HG02870 (cell line): ENCODE data around the gene SLC9A7.
"Not testable (repeated sequence)": the region's sequence is repeated elsewhere in the genome, so short reads cannot be mapped to it uniquely, and the experiment has no call there.

Experiments
- ATAC-seq: cut with Tn5 transposase; IDR thresholded peaks from one replicate; pipeline ENCODE4 v1.9.1; 2021; ENCODE audit warnings: mild to moderate bottlenecking, moderate library complexity; ENCODE audit not compliant: unreplicated experiment

SLC9A7 gene

DNA sequence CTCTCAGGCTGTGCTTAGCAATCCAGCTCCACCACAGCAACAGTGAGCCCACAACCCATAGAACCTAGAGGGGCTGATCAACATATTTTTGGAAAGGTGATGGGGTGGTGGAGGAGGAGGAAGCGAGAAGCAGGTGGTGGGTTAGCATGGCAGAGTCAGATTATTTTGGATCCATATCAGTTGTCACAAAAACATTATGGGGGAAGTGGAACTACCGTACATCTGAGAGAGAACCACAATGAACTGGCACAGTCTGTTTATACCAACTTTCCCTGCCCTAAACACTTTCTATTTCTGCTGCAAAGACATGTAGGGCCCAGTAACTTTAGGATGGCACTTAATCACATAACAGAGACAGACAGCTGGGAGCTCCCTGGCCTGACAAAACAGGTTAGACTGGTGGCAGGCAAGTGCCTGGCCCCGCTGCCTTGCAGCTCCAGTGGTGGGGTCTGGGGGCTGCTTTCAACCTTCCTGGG lies 4.3 kb downstream of the SLC9A7 start:
- ATAC-seq, result no peak

DNA sequence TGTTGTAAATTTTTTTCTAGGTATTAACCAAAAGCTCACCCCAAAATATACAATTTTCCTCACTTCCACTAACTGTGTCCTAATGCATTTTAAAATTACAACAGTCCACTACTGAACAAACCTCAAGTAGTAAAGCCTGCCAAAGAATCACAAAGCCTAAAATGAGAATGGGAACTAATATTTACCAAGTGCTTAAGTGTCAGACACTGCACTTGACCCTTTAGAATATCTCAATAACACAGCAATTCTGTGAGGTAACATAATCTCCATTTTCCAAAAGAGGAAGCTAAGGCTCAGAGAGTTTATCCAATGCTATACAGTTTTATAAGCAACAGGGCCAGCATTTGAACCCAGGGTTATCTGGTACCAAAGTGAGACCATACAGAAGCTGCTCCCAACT lies 4.9 kb downstream of the SLC9A7 start:
- ATAC-seq, result no peak

DNA sequence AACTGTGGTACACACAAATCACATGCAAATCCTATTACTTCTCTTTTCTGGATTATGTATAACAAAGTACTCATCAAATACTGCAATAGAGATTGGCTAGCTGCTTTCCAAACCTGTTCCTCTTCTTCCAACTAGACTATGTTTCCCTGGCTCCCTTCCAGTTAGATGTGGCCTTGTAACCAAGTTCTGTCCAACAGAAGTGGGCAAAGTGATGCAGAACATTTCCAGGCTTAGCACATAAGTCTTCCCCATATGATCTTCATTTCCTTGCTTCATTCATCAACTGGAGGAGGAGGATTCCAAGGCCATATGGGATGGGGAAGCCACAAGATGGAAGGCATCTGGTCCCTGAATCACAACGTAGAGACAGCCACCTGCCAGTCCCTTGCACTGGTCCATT lies 8.0 kb downstream of the SLC9A7 start:
- no peak for ATAC-seq

DNA sequence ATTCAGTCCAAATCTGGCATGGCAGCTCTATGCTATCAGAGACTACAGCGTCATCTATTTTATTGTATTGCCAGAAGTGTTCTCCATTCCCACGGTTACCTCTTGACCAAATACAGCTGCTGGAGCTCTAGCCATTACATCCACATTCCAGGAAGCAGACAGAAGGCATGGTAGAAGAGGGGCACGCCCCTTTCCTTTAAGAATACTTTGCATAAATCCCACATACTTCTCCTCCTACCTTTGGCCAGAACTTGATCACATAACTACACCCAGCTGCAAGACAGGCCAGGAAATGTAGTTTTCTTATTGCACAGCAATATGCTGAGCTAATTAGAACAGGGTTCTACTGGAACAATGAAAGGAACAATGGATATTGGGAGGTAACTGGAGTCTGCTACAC lies 14.9 kb downstream of the SLC9A7 start:
- no peak for ATAC-seq

DNA sequence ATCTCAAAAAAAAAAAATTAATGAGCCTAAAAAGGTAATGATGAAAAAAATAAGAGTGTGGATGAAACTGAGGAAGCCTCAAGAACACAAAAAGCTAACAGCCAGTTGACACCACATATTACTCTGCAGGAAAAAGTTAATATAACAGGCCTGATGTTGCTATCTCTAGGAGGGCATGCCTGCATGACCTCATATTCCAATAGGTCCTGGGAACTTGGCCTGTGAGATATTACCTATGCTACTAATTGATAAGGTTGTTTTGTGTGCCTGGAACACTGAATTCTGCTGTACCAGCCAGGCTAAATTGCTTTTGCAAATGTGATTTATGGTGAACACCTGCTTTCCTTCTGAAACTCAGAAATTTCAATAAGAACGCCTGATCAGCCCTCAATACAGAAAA lies 15.9 kb downstream of the SLC9A7 start:
- no peak for ATAC-seq

DNA sequence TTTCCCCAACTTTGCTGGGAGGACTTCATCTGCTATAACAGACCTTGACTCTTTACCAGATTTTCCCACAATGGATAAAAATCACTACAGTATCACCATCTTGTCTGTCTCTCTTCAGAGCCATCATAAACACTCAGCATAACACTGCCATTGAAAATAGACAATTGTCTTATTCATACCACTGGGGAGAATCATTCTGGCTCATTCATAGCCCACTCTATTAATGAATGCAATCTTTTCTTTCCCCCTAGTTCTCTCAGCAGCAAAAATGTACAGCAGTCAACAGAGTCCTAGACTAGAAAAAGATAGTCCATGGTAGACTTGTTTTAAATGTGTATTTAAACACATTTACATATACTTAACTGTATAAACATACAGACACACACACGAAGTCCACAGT lies 19.2 kb downstream of the SLC9A7 start:
- no peak for ATAC-seq

DNA sequence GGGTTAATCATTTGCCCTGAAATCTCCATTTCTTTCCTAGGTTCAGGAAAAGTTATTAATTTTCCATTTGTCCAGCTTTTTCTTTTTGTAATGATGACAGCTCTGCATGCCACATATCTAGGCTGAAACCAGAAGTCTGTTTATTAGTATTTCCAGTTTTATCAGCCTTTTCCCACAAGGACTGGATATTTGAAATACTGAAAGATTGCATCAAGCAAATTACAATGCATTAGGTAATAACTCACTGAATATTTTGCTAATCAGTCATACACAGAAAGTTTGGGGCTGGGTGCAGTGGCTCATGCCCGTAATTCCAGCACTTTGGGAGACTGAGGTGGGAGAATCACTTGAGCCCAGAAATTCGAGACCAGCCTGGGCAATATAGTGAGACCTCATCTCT lies 21.5 kb downstream of the SLC9A7 start:
- no peak for ATAC-seq

DNA sequence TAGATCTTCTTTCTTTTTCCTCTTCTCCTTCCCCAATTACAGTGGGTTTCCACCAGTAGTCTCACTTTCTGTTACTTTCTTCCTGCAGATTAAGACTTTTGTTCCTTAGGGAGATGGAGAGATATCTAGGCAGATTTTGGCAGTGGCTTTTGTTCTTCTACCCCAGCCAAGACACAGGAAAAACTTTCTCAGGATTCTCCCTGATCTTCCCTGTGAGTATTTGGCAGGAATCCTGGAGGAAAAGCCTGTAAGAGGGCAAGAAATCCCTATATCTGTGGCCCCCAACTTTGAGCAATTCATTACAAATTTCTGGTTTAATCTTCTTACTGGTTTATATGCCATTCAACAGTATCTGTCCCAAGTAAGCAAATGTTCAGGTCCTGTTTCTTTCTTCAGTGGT lies 21.9 kb downstream of the SLC9A7 start:
- ATAC-seq, result no peak

DNA sequence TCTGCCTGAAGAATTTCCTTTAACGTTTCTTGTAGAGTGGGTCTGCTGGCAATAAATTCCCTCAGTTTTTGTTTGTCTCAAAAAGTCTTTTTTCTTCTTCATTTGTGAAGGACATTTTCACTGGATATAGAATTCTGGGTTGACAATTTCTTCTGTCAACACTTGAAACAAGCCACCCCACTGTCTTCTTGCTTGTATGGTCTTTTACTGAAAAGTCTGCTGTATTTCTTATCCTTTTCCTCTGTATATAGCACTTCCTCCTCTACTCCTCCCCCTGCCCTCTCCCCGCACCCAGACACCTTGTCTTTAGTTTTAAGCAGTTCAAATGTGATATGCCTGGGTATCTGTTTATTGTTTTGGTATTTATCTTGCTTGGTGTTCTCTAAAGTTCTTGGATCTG lies 23.3 kb downstream of the SLC9A7 start:
- no peak for ATAC-seq

DNA sequence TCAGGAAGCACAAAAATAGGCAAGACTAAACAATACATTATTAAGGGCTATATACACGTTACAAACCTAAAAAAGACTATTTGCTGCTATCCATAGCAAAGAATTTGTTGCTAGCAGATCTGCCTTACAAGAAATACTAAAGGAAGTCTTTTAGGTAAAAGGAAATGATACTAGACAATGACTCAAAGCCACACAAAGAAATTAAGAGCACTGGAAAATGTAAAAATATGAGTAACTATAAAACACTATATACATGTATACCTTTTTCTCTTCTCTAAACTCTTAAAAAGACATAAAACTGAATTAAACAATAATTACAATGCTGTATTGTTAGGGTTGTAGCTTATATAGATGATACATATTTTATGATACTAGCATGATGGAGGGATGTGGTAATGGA lies 25.7 kb downstream of the SLC9A7 start:
- ATAC-seq, result no peak

DNA sequence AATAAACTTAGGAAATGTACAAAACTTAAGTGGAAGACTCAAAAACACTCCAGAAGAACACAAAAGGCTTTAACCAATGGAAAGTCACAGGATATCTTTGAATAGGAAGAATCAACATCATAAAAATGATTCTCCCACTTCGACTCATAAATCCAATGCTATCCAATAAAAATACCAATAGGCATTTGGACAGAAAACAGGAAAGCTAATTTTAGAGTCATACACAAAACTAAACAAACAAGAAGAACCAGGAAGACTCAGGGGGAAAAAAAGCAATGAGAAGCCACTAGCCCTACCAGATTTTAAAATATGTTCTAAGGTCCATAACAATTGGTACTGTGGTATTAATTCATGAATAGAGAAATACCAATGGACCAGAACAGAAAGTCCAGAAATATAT lies 28.2 kb downstream of the SLC9A7 start:
- ATAC-seq, result no peak

DNA sequence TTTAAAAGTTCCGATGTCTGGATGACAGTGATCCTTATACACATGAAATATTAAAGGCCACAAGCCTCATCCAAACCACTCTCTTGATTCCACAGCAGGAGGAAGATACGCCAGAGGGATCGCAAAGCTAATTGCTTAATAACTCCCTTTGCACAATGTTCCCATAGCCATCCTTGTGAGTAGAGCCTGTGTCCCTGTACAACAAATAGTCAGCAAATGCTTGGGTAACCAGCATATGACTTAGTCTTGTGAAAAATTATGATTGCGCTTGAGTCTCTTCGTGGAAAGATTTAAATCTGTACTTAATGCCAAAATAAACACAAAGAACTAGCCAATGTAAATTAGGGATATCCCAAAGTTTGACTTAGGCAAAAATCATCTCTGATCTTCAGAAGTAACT lies 31.5 kb downstream of the SLC9A7 start:
- no peak for ATAC-seq

DNA sequence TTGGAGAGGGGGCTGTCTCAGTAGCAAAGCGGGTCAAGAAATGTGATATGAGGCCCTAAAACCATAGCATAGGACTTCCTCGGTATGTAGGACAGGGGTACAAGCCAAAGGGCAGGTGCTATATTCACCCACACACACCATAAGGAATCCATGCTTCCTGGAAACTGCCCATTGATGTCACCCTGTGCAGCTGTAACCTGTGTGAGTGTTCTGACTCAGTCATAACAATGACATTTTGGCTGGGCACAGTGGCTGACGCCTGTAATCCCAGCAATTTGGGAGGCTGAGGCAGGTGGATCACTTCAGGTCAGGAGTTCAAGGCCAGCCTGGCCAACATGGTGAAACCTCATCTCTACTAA lies 35.4 kb downstream of the SLC9A7 start:
- ATAC-seq, result not testable (repeated sequence)

DNA sequence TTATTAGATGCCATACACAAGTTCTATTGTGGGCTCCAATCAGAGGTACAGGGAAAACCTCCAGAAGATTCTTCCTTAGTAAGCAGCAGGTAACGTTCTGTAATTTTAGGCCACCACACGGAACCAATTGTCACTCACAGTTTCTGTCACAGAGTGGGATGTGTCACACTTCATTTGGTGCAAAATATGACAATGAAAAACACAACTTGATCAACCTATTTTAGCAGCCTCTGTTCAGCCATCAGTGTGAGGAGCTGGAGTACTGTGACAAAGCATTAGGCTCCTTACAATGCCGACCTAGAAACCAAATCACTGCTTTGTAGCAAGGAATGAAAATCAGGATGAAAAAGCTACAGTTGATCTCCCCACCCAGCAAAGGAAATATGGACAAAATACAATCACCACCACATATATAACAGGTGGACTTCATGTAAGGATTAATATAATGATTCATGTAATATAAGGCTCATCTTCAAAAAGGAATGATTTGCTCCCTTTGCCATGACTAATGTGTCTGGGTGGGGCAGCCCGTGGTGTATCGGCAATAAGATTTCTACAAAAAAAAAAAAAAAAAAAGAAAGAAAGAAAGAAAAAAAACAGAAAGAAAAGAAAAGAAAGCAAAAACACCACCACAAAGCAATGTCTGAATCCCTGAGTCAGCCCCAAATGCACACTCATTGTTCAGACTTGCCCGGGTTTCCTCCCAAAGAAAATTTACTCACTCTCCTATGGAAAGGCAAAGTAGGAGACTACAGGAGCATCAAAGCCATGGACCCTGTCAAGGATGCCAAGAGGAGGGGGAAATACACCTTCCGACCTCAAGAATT lies 36.0 kb downstream of the SLC9A7 start:
- no peak for ATAC-seq

DNA sequence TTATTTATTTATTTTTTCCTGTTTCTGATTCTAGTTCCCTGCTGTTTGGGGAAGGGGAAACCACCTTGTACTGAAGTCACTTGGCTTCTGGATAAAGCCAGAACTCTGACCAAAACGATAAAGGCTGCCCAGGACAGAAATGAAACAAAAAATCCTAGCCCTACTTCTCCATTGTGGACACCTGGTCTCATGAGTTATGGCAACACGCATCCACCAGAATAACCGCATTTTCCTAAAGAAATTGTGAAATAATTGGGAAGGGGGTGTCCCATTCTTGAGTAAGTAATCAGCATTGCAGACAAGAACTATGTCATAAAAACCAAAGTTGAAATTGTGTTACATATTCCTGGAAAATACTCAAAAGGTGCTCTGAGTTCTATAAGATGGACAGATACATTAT lies 42.1 kb downstream of the SLC9A7 start:
- ATAC-seq, result no peak

DNA sequence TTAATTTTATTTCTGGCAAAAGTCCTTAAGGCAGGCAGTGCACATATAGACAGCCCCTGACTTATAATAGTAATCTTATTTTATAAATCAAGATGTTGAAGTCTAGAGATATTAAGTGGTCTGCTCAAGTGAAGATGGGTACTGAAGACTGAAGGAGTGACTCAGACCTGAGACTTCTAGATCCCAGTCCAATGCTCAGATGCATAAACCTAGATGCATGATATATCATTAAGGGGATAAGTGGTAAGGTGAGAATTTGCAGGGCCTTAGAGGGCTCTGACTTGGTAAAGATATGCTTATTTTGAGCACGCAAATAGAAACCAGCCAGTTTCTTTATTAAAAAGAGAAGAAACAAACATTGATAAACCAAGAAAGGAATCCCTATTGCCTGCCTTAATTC lies 42.9 kb downstream of the SLC9A7 start:
- no peak for ATAC-seq

DNA sequence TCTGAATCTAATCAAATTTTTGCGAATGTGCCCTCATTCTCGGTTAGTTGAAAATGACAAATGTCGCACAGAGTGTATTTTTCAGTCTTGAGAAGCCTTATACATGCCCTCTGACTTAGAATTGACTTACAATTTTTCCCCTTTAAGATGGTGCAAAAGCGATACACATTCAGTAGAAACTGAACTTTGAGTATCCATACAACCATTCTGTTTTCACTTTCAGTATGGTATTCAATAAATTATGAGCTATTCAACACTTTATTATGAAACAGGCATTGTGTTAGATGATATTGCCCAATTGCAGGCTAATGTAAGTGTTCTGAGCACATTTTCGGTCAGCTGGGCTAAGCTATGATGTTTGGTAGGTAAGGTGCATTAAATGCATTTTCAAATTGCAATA lies 43.4 kb downstream of the SLC9A7 start:
- no peak for ATAC-seq

DNA sequence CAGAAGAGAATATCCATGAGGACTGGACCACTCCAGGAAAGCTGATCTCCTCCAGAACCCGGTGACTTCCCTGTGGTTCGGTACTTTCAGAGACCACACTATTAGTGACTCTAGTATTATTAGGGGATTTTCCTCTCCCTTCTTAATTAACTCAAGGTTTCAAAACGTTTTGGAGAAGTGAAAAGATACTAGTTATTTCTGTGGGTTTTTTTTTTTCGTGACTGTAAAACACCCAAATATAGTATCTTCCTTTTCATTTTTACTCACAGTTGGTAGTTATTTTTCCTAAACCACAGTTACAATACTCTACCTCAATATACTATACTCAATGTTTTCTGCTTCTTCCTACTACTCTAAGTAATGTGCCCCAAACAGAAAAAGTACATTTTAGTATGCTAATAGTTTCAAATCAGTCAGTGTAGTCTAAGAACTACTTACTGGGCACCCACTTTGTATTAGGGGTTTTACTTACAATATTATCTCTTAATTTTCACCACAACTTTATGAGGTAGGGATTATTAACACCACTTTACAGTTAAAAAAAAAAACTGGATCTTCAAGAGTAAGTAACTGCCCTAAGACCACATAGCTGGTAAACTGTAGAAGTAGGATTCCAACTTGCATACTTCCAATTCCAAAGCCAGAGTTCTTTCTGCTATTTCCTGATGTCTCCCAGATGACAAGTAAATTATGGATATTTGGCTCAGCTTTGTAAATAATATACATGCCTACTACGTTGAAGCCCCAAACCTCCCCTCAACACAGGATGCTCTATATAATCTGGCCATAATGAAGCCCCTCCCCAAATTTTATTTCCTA lies 45.0 kb downstream of the SLC9A7 start:
- ATAC-seq, result peak; percentile 57

DNA sequence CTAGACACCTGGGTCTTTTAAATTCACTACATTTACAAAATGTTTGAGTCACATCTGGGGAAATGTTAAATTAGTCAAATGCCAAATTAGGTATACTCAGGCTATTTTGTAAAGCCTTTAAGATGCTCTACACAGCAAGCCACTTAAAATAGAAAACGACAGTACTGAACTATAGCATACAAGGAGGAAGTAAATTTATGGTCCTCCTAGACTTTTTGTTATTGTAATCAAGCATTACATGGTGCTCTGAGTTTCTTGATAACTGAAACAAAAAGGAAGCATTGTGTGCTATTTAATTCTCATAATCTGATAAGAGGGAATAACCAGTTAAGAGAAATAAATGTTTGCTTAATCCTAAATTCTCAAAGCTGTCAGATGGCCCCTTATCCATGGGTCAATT lies 46.2 kb downstream of the SLC9A7 start:
- no peak for ATAC-seq

DNA sequence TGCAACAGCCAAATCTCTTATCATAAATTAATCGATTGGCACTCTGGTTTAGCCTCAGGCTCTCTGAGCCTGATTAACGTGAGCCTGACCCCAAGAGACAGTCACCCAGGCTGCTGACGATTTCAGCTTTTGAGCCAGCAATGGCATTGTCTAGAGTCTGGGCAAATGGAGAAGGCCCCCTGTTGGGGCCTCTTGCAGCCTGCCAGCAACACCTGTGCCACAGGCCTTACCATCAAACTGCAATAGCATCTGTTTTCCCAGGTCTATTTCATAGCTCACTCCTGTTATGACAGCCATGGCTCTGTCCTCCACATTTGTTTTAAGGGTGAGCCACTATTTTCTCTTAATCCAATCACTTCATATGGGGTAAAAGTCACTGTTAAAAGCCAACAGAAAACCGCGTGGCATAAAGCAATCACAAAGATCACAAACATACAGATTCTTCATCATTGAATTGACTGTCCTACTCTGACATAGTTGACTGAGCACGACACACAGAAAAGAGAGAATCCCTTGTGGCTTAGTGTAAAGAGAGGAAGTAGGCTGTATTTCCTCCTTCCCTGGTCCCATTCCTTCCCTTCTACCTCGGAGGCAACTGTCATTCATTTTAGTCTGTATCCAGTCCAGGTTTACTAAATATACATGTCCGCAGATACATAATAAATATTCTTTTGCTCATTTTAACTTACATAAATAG lies 47.8 kb downstream of the SLC9A7 start:
- ATAC-seq, result no peak

DNA sequence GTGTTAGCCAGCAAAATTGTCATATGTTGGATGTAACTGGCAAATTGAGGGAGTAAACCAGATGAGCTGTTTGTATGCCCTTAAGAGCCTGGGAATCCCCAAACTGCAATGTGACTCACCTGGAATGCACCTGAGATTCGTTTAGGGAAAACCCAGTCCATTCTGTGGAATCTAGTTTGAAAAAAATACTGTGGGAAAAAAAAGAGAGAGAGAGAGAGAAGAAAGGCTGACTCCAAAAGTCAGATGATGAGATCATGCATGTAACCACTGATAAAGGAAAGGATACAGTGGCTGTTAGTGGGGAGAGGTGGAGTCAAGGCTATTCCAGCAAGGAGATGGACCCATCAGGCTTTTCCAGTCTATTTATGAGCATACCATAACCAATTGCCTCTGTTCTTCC lies 48.5 kb downstream of the SLC9A7 start:
- no peak for ATAC-seq
